MM.1S (cell line): ENCODE measurements around the gene ZNF776.

Experiments used
- CTCF ChIP-seq: fragments of 300-600 bp; sonication (generic); IDR thresholded peaks from 2 replicates; pipeline ENCODE4 v1.5.1; 2016; ENCODE audit warnings: antibody characterized with exemption, low read length, mixed read lengths
- EZH2 ChIP-seq: fragments of 300-600 bp; sonication (generic); optimal IDR thresholded peaks from 2 replicates; pipeline ENCODE3; 2017; ENCODE audit warnings: low read depth, mild to moderate bottlenecking, antibody characterized with exemption, low read length, mixed read lengths
- EZH2phosphoT487 ChIP-seq: fragments of 300-600 bp; sonication (generic); IDR thresholded peaks from 2 replicates; pipeline ENCODE4 v1.6.1; 2018; ENCODE audit warnings: antibody characterized with exemption, low read length

GRCh38 chr19:57771417-57771816 is 24.8 kb downstream of the ZNF776 start:
- TF ChIP-seq CTCF (no peak), EZH2phosphoT487 (no peak), EZH2 (no peak)
